GM12892 (cell line): ENCODE measurements around the gene RANBP17.

ENCODE experiments used
- POLR2A ChIP-seq: IDR thresholded peaks from 2 replicates; pipeline ENCODE4 v1.6.1; 2011; ENCODE audit warnings: low read depth, low read length, control low read depth
- POLR2AphosphoS5 ChIP-seq: IDR thresholded peaks from 2 replicates; pipeline ENCODE4 v1.6.1; 2011; ENCODE audit warnings: low read depth, low read length, control low read depth
- TAF1 ChIP-seq: IDR thresholded peaks from 2 replicates; pipeline ENCODE4 v1.6.1; 2011; ENCODE audit warnings: low read depth, mild to moderate bottlenecking, control low read depth, low read length, borderline replicate concordance

GRCh38 chr5:170846846-170847245, 15.0 kb upstream of the RANBP17 start:
- TF ChIP-seq POLR2A (no peak), POLR2AphosphoS5 (no peak), TAF1 (no peak)
